Measurements from ENCODE around the gene RPS6KA1. TPM values are rescaled to one million over a fixed set of nuclear protein-coding genes. Genes with fewer than 3 reads are reported as not detected.

Gene RPS6KA1
- total and polyA plus RNA-seq, 2 of the 8 experiments (the other 6 are each of a cell fraction or from before 2014, with no cell fraction given): 44.3 to 55.0 TPM

- Histone ChIP-seq H4K5ac (ENCODE audit: insufficient read length, low read depth, low read length) (no peak overlapping the region), H3K9ac (replicated peaks in 1 of 4; ENCODE audit: extremely low read depth in 1 of 4, low read depth in 3 of 4, low read length in 3 of 4) (no peak overlapping the region), H3K23ac (ENCODE audit: insufficient read length) (no peak overlapping the region), H4K20me1 (replicated peaks in 1 of 2; ENCODE audit: control insufficient read depth in 1 of 2, insufficient read depth in 2 of 2, low read length in 2 of 2) (no peaks in the 10 kb centered on the region), H2BK5ac (ENCODE audit: low read depth, low read length) (no peak overlapping the region), H3K4me2 (ENCODE audit: insufficient read depth in 1 of 2, low read depth in 2 of 2, low read length in 2 of 2) (no peak overlapping the region), H3K4ac (replicated peaks; ENCODE audit: insufficient read length, low read depth, low read length) (no peak overlapping the region), H2BK20ac (ENCODE audit: low read length) (no peak overlapping the region), H4K8ac (ENCODE audit: extremely low read depth, insufficient read depth, low read length) (no peak overlapping the region), H3K9me3 (ENCODE audit: insufficient read depth in 2 of 2, low read depth in 1 of 2, low read length in 1 of 2) (no peaks in the 10 kb centered on the region), H2BK15ac (ENCODE audit: low read length) (no peak overlapping the region), H3K79me1 (ENCODE audit: low read depth, low read length) (no peaks in the 10 kb centered on the region), H3K4me1 (replicated peaks in 1 of 4; ENCODE audit: control insufficient read depth in 3 of 4, insufficient read depth in 4 of 4, low read length in 3 of 4) (no peaks in the 10 kb centered on the region), H2BK120ac (replicated peaks; ENCODE audit: low read depth, low read length) (no peak overlapping the region), H3K56ac (replicated peaks; ENCODE audit: insufficient read length, low read depth, low read length) (no peak overlapping the region), H3K14ac (ENCODE audit: insufficient read length) (no peak overlapping the region), H2AK5ac (ENCODE audit: low read depth, low read length) (no peak overlapping the region), H3K23me2 (ENCODE audit: low read depth, low read length) (no peaks in the 10 kb centered on the region), H4K91ac (replicated peaks; ENCODE audit: insufficient read length, low read length) (no peak overlapping the region), H3K79me2 (ENCODE audit: control insufficient read depth in 1 of 2, insufficient read depth in 2 of 2, low read length in 2 of 2) (no peaks in the 10 kb centered on the region), H3K27me3 (replicated peaks in 1 of 4; ENCODE audit: control insufficient read depth in 3 of 4, extremely low read depth in 1 of 4, insufficient read depth in 3 of 4, low read length in 3 of 4) (no peaks in the 10 kb centered on the region), H3K4me3 (ENCODE audit: extremely low read depth in 1 of 4, insufficient read depth in 2 of 4, low read depth in 3 of 4, low read length in 4 of 4) (no peak overlapping the region), H3K18ac (ENCODE audit: extremely low read depth, low read length) (no peak overlapping the region), H2BK12ac (ENCODE audit: low read depth, low read length) (no peak overlapping the region), H3K36me3 (ENCODE audit: control insufficient read depth in 2 of 4, insufficient read depth in 4 of 4, low read length in 3 of 4) (no peaks in the 10 kb centered on the region), H2AFZ (ENCODE audit: low read length) (no peak overlapping the region), H3K27ac (ENCODE audit: low read depth, low read length) (no peak overlapping the region)
- FAIRE-seq (no peak), DNase-seq (ENCODE audit: low read depth in 1 of 2, low spot score in 2 of 2) (no peak)
- 88% methylated on average over 8 of the region's 8 CpGs; no CpG with 5 or more reads in 1 of the 2 experiments for WGBS, 2 experiments (ENCODE audit: extremely low coverage in 1 of 2, insufficient coverage in 1 of 2, insufficient read length in 1 of 2, insufficient replicate concordance in 2 of 2, low coverage in 1 of 2, low lambda C conversion rate in 2 of 2, missing lambda C conversion rate in 1 of 2)
- CTCF ChIA-PET (ENCODE audit: partially characterized antibody): interaction anchor here (0.6 to 2.5 kb wide), 6 partner anchors 16 to 311 kb away, joined by 3 to 6 read pairs (median 4); no protein-coding TSS in a partner anchor
- POLR2A ChIA-PET (ENCODE audit: partially characterized antibody): interaction anchor here (1.6 kb wide), 1 partner anchor 82 kb away, joined by 5 read pairs; no protein-coding TSS in a partner anchor
- no peak for TF ChIP-seq CHD1 (IDR thresholded peaks at IDR 0.05; ENCODE audit: low read depth, low read length)
- TF ChIP-seq JUN (IDR thresholded peaks at IDR 0.05; ENCODE audit: low read depth, low read length): no peak
- no peak for TF ChIP-seq KDM4A (IDR thresholded peaks at IDR 0.05; ENCODE audit: low read depth, low read length, severe bottlenecking)
- no peak for TF ChIP-seq FOSL1 (IDR thresholded peaks at IDR 0.05; ENCODE audit: insufficient read depth, low read depth, low read length)
- no peak for TF ChIP-seq YY1 (IDR thresholded peaks at IDR 0.05; ENCODE audit: low read depth, low read length)
- TF ChIP-seq POLR2A (IDR thresholded peaks at IDR 0.05; ENCODE audit: control extremely low read depth in 1 of 2, low read depth in 2 of 2, low read length in 2 of 2): no peak
- no peak for TF ChIP-seq TCF12 (IDR thresholded peaks at IDR 0.05; ENCODE audit: low read depth, low read length)
- TF ChIP-seq, protein P1, sequence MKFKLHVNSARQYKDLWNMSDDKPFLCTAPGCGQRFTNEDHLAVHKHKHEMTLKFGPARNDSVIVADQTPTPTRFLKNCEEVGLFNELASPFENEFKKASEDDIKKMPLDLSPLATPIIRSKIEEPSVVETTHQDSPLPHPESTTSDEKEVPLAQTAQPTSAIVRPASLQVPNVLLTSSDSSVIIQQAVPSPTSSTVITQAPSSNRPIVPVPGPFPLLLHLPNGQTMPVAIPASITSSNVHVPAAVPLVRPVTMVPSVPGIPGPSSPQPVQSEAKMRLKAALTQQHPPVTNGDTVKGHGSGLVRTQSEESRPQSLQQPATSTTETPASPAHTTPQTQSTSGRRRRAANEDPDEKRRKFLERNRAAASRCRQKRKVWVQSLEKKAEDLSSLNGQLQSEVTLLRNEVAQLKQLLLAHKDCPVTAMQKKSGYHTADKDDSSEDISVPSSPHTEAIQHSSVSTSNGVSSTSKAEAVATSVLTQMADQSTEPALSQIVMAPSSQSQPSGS (IDR thresholded peaks at IDR 0.05; ENCODE audit: low read length): no peak
- no peak for TF ChIP-seq ASH2L (IDR thresholded peaks at IDR 0.05; ENCODE audit: low read length)
- TF ChIP-seq TBP (IDR thresholded peaks at IDR 0.05; ENCODE audit: low read depth, low read length): no peak
- no peak for TF ChIP-seq SRF (IDR thresholded peaks at IDR 0.05; ENCODE audit: low read depth, low read length)
- TF ChIP-seq GTF2F1 (IDR thresholded peaks at IDR 0.05; ENCODE audit: borderline replicate concordance, low read depth, low read length): no peak
These were observed 52.7 kb downstream of the RPS6KA1 start for GRCh38 chr1:26582053-26582835.

Data from H1 (cell line).